Esophagus muscularis mucosa (tissue), 3 donors: Measurements from ENCODE around the gene PURB.

Experiments used
- POLR2AphosphoS5 ChIP-seq, 2 donors: sonication (generic); formaldehyde crosslinking; IDR thresholded peaks; one replicate each; pipeline ENCODE4 v1.6.1; 2017; ENCODE audit warnings: antibody characterized with exemption in 2 of 2
- TF ChIP-seq, protein P1 (sequence below), 3 experiments: fragments of 200-600 bp in 2 of 3; fragments of 450-650 bp in 1 of 3; sonication (generic) in 2 of 3; IDR thresholded peaks; one replicate each; pipeline ENCODE4 v1.5.1; 2017 to 2019; ENCODE audit warnings: antibody characterized with exemption in 3 of 3, mild to moderate bottlenecking in 2 of 3, moderate library complexity in 1 of 3

DNA sequence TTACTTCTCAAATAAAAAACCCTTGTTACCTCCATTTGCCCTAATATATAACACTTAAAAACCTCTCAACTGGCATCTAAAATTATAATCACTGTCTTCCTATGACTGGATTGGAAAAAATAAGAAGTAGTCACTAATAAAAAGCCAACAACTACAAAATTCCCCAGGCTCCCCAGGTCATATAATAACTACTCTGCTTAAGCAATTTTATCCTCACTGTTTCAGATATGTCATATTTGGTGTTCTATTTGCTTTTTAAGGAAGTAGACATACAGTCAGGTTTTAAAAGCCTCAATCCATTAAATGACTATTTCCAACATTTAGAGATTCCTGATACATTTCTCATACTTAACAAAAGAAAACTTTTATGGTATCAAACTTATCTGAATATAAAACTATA, 39.9 kb downstream of the PURB start:
- TF ChIP-seq, protein P1, sequence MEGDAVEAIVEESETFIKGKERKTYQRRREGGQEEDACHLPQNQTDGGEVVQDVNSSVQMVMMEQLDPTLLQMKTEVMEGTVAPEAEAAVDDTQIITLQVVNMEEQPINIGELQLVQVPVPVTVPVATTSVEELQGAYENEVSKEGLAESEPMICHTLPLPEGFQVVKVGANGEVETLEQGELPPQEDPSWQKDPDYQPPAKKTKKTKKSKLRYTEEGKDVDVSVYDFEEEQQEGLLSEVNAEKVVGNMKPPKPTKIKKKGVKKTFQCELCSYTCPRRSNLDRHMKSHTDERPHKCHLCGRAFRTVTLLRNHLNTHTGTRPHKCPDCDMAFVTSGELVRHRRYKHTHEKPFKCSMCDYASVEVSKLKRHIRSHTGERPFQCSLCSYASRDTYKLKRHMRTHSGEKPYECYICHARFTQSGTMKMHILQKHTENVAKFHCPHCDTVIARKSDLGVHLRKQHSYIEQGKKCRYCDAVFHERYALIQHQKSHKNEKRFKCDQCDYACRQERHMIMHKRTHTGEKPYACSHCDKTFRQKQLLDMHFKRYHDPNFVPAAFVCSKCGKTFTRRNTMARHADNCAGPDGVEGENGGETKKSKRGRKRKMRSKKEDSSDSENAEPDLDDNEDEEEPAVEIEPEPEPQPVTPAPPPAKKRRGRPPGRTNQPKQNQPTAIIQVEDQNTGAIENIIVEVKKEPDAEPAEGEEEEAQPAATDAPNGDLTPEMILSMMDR (IDR thresholded peaks at IDR 0.05): no peak
- no peak for TF ChIP-seq POLR2AphosphoS5 (IDR thresholded peaks at IDR 0.05)
